ENCODE measurements around the gene GAS2L2. TPM values are rescaled to one million over a fixed set of nuclear protein-coding genes. Genes with fewer than 3 reads are reported as not detected.

Gene GAS2L2
- polyA plus RNA-seq, 1 donor (not counting 4 experiments of a cell fraction or from before 2014, with no cell fraction given) = 0.05 TPM

DNA sequence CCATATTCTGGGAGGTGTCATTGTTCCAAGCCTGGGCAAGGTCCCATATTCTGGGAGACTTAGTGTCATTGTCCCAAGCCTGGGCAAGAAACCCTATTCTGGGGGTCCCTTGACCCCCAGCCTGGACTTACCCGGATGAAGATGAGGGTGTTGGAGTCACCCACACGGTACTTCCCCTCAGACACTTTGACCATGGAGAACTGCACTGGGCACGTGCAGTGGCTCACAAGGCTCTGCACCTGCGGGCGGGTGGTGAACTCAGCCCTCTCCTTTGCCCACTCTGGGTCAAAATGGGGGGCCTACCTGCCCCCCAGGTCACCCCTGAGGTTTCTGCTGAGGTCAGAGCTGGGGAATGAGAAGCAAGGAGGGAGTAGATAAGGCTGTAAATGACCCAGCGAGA is 4.1 kb downstream of the GAS2L2 start:
- Histone ChIP-seq H2AFZ (ENCODE audit: control insufficient read depth, low read length) (no peak overlapping the region), H3K9me1 (ENCODE audit: control insufficient read depth, extremely low read depth, insufficient read depth, low read length) (peaks cover 3% of the 10 kb centered on the region), H4K20me1 (ENCODE audit: control insufficient read depth, extremely low read depth, insufficient read depth, low read length) (no peaks in the 10 kb centered on the region), H3K4me3 (ENCODE audit: control insufficient read depth in 2 of 3, extremely low read depth in 1 of 3, insufficient read depth in 2 of 3, low read depth in 1 of 3, low read length in 3 of 3) (no peak overlapping the region), H3K79me2 (ENCODE audit: control insufficient read depth, insufficient read depth, low read length) (no peaks in the 10 kb centered on the region), H3K27me3 (ENCODE audit: control insufficient read depth, extremely low read depth, insufficient read depth, low read length) (peaks cover under 1% of the 10 kb centered on the region), H3K4me2 (ENCODE audit: control insufficient read depth, extremely low read depth, insufficient read depth, low read depth, low read length) (no peak overlapping the region), H3K27ac (ENCODE audit: control insufficient read depth, insufficient read depth, low read length) (no peak overlapping the region), H3K4me1 (ENCODE audit: control insufficient read depth, extremely low read depth, insufficient read depth, low read length) (peaks cover 28% of the 10 kb centered on the region), H3K9ac (ENCODE audit: control insufficient read depth, extremely low read depth, insufficient read depth, low read length) (no peak overlapping the region), H3K9me3 (ENCODE audit: control insufficient read depth, low read depth, low read length) (no peaks in the 10 kb centered on the region), H3K36me3 (ENCODE audit: control insufficient read depth in 2 of 2, extremely low read depth in 1 of 2, insufficient read depth in 2 of 2, low read length in 2 of 2) (no peaks in the 10 kb centered on the region)
- DNase-seq (ENCODE audit: low read depth, low spot score) (no peak), FAIRE-seq (no peak)
- TF ChIP-seq EZH2 (IDR thresholded peaks at IDR 0.05; ENCODE audit: low read length) (no peak), CTCF (optimal IDR thresholded peaks at IDR 0.05 in 1 of 3, IDR thresholded peaks at IDR 0.05 in 1 of 3, conservative IDR thresholded peaks at IDR 0.05 in 1 of 3; ENCODE audit: extremely low read depth in 1 of 3, insufficient read depth in 2 of 3, low read length in 3 of 3) (no peak)
- dilution Hi-C loops (cut with MboI; ENCODE audit: extremely low pct_ligation_motif_present, low sequenced_read_pairs) = no loop called here

DNA sequence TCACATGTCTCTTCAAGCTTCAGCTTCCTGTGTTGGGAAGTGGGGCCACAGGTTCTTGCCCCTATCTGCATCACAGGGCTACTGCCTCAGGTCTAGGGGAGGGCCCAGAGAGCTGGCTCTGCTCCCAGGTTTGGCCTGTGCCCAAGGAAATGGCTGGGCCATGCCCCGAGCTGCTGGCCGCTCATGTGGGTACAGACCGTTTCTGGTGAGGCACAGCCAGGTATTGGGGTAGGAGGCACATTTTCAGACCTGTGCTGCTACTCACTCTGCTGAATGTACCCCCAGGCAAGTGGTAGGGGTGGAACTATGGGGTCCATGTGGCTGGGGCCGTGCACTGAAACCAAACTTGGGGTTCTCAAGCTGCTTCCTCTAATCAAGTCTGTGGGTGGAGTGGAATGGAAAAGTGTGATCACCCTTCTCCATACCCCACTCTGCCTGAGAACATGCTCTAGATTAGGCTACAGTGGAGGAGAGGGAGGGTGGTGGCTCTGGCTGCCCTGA is 4.6 kb downstream of the GAS2L2 start:
- DNase-seq (ENCODE audit: low read depth, low spot score) (no peak), FAIRE-seq (no peak)
- Histone ChIP-seq H3K79me2 (ENCODE audit: control insufficient read depth, insufficient read depth, low read length) (no peaks in the 10 kb centered on the region), H3K4me1 (ENCODE audit: control insufficient read depth, extremely low read depth, insufficient read depth, low read length) (peaks cover 28% of the 10 kb centered on the region), H2AFZ (ENCODE audit: control insufficient read depth, low read length) (no peak overlapping the region), H3K36me3 (ENCODE audit: control insufficient read depth in 2 of 2, extremely low read depth in 1 of 2, insufficient read depth in 2 of 2, low read length in 2 of 2) (no peaks in the 10 kb centered on the region), H3K9me3 (ENCODE audit: control insufficient read depth, low read depth, low read length) (no peaks in the 10 kb centered on the region), H3K27me3 (ENCODE audit: control insufficient read depth, extremely low read depth, insufficient read depth, low read length) (peaks cover 6% of the 10 kb centered on the region), H3K4me3 (ENCODE audit: control insufficient read depth in 2 of 3, extremely low read depth in 1 of 3, insufficient read depth in 2 of 3, low read depth in 1 of 3, low read length in 3 of 3) (no peak overlapping the region), H3K27ac (ENCODE audit: control insufficient read depth, insufficient read depth, low read length) (no peak overlapping the region), H3K4me2 (ENCODE audit: control insufficient read depth, extremely low read depth, insufficient read depth, low read depth, low read length) (peak overlapping the region; percentile 5), H4K20me1 (ENCODE audit: control insufficient read depth, extremely low read depth, insufficient read depth, low read length) (no peaks in the 10 kb centered on the region), H3K9ac (ENCODE audit: control insufficient read depth, extremely low read depth, insufficient read depth, low read length) (no peak overlapping the region), H3K9me1 (ENCODE audit: control insufficient read depth, extremely low read depth, insufficient read depth, low read length) (peaks cover 3% of the 10 kb centered on the region)
- dilution Hi-C loops (cut with MboI; ENCODE audit: extremely low pct_ligation_motif_present, low sequenced_read_pairs) = no loop called here
- TF ChIP-seq EZH2 (IDR thresholded peaks at IDR 0.05; ENCODE audit: low read length) (no peak), CTCF (optimal IDR thresholded peaks at IDR 0.05 in 1 of 3, IDR thresholded peaks at IDR 0.05 in 1 of 3, conservative IDR thresholded peaks at IDR 0.05 in 1 of 3; ENCODE audit: extremely low read depth in 1 of 3, insufficient read depth in 2 of 3, low read length in 3 of 3) (no peak)

All from keratinocyte (primary cell).